ENCODE results near the gene ADH7.
"Not testable (repeated sequence)": the region's sequence is repeated elsewhere in the genome, so short reads cannot be mapped to it uniquely, and the experiment has no call there.

The ADH7 gene

DNA sequence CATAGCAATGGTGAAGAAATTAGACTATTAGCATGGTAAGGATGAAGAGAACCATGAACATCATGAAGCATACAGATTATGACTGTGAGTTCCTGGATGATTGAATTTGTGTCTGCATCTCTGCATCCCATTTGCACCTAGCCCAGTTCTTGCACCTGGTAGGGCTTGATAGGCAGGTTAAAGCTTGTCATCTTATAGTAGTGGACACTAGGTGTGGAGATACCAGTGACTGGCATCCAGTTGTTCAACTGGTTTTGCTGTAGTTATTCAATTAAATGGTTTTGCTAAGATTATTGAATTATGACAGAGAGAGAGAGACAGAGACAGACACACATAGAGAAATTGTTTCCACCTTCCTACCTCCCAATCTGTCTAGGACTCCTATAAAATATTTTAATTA is 5.0 kb downstream of the ADH7 start:
- TF ChIP-seq, protein P1, sequence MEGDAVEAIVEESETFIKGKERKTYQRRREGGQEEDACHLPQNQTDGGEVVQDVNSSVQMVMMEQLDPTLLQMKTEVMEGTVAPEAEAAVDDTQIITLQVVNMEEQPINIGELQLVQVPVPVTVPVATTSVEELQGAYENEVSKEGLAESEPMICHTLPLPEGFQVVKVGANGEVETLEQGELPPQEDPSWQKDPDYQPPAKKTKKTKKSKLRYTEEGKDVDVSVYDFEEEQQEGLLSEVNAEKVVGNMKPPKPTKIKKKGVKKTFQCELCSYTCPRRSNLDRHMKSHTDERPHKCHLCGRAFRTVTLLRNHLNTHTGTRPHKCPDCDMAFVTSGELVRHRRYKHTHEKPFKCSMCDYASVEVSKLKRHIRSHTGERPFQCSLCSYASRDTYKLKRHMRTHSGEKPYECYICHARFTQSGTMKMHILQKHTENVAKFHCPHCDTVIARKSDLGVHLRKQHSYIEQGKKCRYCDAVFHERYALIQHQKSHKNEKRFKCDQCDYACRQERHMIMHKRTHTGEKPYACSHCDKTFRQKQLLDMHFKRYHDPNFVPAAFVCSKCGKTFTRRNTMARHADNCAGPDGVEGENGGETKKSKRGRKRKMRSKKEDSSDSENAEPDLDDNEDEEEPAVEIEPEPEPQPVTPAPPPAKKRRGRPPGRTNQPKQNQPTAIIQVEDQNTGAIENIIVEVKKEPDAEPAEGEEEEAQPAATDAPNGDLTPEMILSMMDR (IDR thresholded peaks at IDR 0.05; ENCODE audit: poor library complexity, severe bottlenecking) = no peak
- Histone ChIP-seq H3K27me3 (ENCODE audit: insufficient read depth, poor library complexity, severe bottlenecking) (no peaks in the 10 kb centered on the region), H3K4me3 (ENCODE audit: severe bottlenecking) (no peak overlapping the region), H3K4me1 (ENCODE audit: insufficient read depth, poor library complexity, severe bottlenecking) (no peaks in the 10 kb centered on the region), H3K9me3 (ENCODE audit: severe bottlenecking) (no peaks in the 10 kb centered on the region), H3K27ac (ENCODE audit: poor library complexity, severe bottlenecking) (no peak overlapping the region), H3K36me3 (ENCODE audit: low read depth) (no peaks in the 10 kb centered on the region)
- ATAC-seq (ENCODE audit: low read depth) = no peak
- DNase-seq (ENCODE audit: low spot score) = no peak

DNA sequence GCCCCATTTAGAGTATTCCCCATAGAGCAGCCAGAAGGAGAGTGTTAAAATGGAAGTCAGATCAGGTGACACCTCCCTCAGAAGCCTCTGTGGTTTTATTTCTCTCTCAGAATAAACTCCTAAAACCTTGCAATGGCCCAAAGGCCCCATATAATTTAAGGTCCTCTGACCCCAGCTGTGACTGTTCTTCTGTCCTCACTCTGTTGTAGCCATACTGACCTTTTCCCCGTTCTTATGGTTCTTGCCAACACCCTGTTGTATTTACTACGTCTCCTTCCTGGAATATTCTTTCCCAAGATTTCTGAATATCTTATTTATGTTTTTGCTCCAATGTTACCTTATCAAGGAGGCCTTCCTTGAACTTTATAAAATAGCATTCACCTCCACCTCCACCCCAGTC is 18.0 kb downstream of the ADH7 start:
- DNase-seq (ENCODE audit: low spot score) (no peak), ATAC-seq (ENCODE audit: low read depth) (no peak)
- H3K27me3 ChIP-seq (ENCODE audit: insufficient read depth, poor library complexity, severe bottlenecking) = no peaks in the 10 kb centered on the region
- H3K4me3 ChIP-seq (ENCODE audit: severe bottlenecking) = no peak overlapping the region
- no peaks in the 10 kb centered on the region for H3K36me3 ChIP-seq (ENCODE audit: low read depth)
- H3K4me1 ChIP-seq (ENCODE audit: insufficient read depth, poor library complexity, severe bottlenecking) = no peaks in the 10 kb centered on the region
- TF ChIP-seq, protein P1 (IDR thresholded peaks at IDR 0.05; ENCODE audit: poor library complexity, severe bottlenecking) = no peak
- no peaks in the 10 kb centered on the region for H3K9me3 ChIP-seq (ENCODE audit: severe bottlenecking)
- no peak overlapping the region for H3K27ac ChIP-seq (ENCODE audit: poor library complexity, severe bottlenecking)

DNA sequence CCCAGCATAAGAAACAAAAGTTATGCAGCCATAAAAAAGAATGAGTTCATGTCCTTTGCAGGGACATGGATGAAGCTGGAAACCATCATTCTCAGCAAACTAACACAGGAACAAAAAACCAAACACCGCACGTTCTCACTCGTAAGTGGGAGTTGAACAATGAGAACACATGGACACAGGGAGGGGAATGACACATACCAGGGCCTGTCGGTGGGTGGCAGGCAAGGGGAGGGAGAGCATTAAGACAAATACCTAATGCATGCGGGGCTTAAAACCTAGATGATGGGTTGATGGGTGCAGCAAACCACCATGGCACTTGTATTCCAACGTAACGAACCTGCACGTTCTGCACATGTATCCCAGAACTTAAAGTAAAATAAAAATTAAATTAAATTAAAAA is 19.4 kb downstream of the ADH7 start:
- not testable (repeated sequence) for H3K27ac ChIP-seq (ENCODE audit: poor library complexity, severe bottlenecking); H3K9me3 ChIP-seq (ENCODE audit: severe bottlenecking); H3K4me3 ChIP-seq (ENCODE audit: severe bottlenecking); DNase-seq (ENCODE audit: low spot score); H3K36me3 ChIP-seq (ENCODE audit: low read depth); H3K4me1 ChIP-seq (ENCODE audit: insufficient read depth, poor library complexity, severe bottlenecking); H3K27me3 ChIP-seq (ENCODE audit: insufficient read depth, poor library complexity, severe bottlenecking)
- 0 out of 3 replicates have a peak, but pooled peaks have one; percentile 25 for ATAC-seq (ENCODE audit: low read depth)
- TF ChIP-seq, protein P1 (IDR thresholded peaks at IDR 0.05; ENCODE audit: poor library complexity, severe bottlenecking) = peak; percentile 34

DNA sequence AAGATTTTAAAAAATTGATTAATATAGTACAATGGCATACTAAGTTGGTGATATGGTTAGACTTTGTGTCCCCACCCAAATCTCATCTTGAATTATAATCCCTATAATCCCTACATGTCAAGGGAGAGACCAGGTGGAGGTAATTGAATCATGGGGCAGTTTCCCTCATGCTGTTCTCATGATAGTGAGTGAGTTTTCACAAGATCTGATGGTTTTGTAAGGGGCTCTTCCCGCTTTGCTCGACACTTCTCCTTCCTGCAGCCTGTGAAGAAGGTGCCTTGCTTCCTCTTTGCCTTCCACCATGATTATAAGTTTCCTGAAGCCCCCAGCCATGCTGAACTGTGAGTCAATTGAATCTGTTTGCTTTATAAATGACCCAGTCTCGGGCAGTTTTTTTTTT is 20.2 kb downstream of the ADH7 start:
- not testable (repeated sequence) for H3K4me3 ChIP-seq (ENCODE audit: severe bottlenecking); DNase-seq (ENCODE audit: low spot score); H3K4me1 ChIP-seq (ENCODE audit: insufficient read depth, poor library complexity, severe bottlenecking); H3K27ac ChIP-seq (ENCODE audit: poor library complexity, severe bottlenecking); ATAC-seq (ENCODE audit: low read depth); H3K9me3 ChIP-seq (ENCODE audit: severe bottlenecking); H3K36me3 ChIP-seq (ENCODE audit: low read depth); H3K27me3 ChIP-seq (ENCODE audit: insufficient read depth, poor library complexity, severe bottlenecking)

DNA sequence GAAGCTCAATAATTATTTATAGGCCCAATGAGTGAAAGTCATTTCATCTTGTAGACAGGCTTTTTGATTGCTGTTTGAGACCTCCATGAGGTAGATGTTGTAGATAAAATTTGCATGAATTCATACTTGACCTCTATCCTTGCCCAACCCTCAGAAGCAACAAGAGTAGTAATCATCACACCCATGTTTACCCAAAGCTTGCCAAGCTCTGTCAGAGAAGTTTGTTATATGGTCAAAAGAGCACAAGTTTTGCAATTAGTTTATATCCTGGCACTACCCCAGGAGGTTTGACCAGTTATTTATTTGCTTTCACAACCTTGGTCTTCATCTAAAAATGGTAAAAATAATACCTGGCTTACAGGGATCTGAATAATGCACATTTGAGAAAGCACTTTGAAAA is 20.7 kb downstream of the ADH7 start:
- DNase-seq (ENCODE audit: low spot score) (no peak), ATAC-seq (ENCODE audit: low read depth) (peak; percentile 60; the same call in 2 of the 3 replicates)
- no peaks in the 10 kb centered on the region for H3K27me3 ChIP-seq (ENCODE audit: insufficient read depth, poor library complexity, severe bottlenecking)
- H3K27ac ChIP-seq (ENCODE audit: poor library complexity, severe bottlenecking) = no peak overlapping the region
- H3K4me1 ChIP-seq (ENCODE audit: insufficient read depth, poor library complexity, severe bottlenecking) = peaks cover 3% of the 10 kb centered on the region
- TF ChIP-seq, protein P1 (IDR thresholded peaks at IDR 0.05; ENCODE audit: poor library complexity, severe bottlenecking) = no peak
- H3K36me3 ChIP-seq (ENCODE audit: low read depth) = no peaks in the 10 kb centered on the region
- H3K9me3 ChIP-seq (ENCODE audit: severe bottlenecking) = no peaks in the 10 kb centered on the region
- no peak overlapping the region for H3K4me3 ChIP-seq (ENCODE audit: severe bottlenecking)

All from RWPE2 (cell line).